HEK293 (cell line): ENCODE measurements around the gene OSCP1.

Experiments used
- BCL11A ChIP-seq: fragments of 450-650 bp; formaldehyde crosslinking; IDR thresholded peaks from 2 replicates; pipeline ENCODE4 v1.5.1; 2016; ENCODE audit warnings: low read depth, missing biosample characterization, missing genetic modification characterization
- YY2 ChIP-seq: fragments of 450-650 bp; formaldehyde crosslinking; IDR thresholded peaks from 2 replicates; pipeline ENCODE4 v1.5.1; 2016; ENCODE audit warnings: missing biosample characterization, missing genetic modification characterization
- ZBTB17 ChIP-seq: fragments of 450-650 bp; formaldehyde crosslinking; IDR thresholded peaks from 2 replicates; pipeline ENCODE4 v1.5.1; 2016; ENCODE audit warnings: missing biosample characterization, missing genetic modification characterization
- ZBTB20 ChIP-seq: fragments of 450-650 bp; formaldehyde crosslinking; IDR thresholded peaks from 2 replicates; pipeline ENCODE4 v1.5.1; 2016; ENCODE audit warnings: missing biosample characterization, missing genetic modification characterization
- ZBTB8A ChIP-seq: fragments of 450-650 bp; formaldehyde crosslinking; IDR thresholded peaks from 2 replicates; pipeline ENCODE4 v1.5.1; 2016; ENCODE audit warnings: missing biosample characterization, missing genetic modification characterization
- ZNF175 ChIP-seq: fragments of 450-650 bp; formaldehyde crosslinking; IDR thresholded peaks from 2 replicates; pipeline ENCODE4 v1.5.1; 2016; ENCODE audit warnings: missing biosample characterization, missing genetic modification characterization
- ZNF416 ChIP-seq: fragments of 450-650 bp; formaldehyde crosslinking; IDR thresholded peaks from 2 replicates; pipeline ENCODE4 v1.5.1; 2016; ENCODE audit warnings: missing biosample characterization, missing genetic modification characterization
- ZNF658 ChIP-seq: fragments of 450-650 bp; formaldehyde crosslinking; IDR thresholded peaks from 2 replicates; pipeline ENCODE4; 2016; ENCODE audit warnings: missing biosample characterization, missing genetic modification characterization
- TF ChIP-seq, protein P1 (sequence below): fragments of 450-650 bp; formaldehyde crosslinking; IDR thresholded peaks from 2 replicates; pipeline ENCODE4 v1.5.1; 2016; ENCODE audit warnings: missing biosample characterization, missing genetic modification characterization
- TF ChIP-seq, protein P2 (sequence below): fragments of 450-650 bp; formaldehyde crosslinking; IDR thresholded peaks from 2 replicates; pipeline ENCODE4 v1.5.1; 2016; ENCODE audit warnings: missing biosample characterization, missing genetic modification characterization
- TF ChIP-seq, protein P3 (sequence below): fragments of 450-650 bp; formaldehyde crosslinking; IDR thresholded peaks from 2 replicates; pipeline ENCODE4 v1.5.1; 2016; ENCODE audit warnings: missing biosample characterization, missing genetic modification characterization

DNA sequence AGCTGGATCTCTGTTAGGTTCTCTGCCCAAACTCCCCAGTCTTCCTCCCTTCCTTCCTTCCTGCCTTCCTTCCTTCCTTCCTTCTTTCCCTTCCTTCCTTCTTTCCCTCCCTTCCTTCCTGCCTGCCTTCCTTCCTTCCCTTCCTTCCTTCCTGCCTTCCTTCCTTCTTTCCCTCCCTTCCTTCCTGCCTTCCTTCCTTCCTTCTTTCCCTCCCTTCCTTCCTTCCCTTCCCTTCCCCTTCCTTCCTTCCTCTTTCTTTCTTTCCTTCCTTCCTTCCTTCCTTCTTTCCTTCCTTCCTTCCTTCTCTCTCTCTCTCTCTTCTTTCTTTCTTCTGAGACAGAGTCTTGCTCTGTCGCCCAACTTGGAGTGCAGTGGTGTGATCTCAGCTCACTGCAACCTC, 43.8 kb downstream of the OSCP1 start:
- TF ChIP-seq, protein P1, sequence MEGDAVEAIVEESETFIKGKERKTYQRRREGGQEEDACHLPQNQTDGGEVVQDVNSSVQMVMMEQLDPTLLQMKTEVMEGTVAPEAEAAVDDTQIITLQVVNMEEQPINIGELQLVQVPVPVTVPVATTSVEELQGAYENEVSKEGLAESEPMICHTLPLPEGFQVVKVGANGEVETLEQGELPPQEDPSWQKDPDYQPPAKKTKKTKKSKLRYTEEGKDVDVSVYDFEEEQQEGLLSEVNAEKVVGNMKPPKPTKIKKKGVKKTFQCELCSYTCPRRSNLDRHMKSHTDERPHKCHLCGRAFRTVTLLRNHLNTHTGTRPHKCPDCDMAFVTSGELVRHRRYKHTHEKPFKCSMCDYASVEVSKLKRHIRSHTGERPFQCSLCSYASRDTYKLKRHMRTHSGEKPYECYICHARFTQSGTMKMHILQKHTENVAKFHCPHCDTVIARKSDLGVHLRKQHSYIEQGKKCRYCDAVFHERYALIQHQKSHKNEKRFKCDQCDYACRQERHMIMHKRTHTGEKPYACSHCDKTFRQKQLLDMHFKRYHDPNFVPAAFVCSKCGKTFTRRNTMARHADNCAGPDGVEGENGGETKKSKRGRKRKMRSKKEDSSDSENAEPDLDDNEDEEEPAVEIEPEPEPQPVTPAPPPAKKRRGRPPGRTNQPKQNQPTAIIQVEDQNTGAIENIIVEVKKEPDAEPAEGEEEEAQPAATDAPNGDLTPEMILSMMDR (tag by site-specific recombination) = no peak
- TF ChIP-seq, protein P2, sequence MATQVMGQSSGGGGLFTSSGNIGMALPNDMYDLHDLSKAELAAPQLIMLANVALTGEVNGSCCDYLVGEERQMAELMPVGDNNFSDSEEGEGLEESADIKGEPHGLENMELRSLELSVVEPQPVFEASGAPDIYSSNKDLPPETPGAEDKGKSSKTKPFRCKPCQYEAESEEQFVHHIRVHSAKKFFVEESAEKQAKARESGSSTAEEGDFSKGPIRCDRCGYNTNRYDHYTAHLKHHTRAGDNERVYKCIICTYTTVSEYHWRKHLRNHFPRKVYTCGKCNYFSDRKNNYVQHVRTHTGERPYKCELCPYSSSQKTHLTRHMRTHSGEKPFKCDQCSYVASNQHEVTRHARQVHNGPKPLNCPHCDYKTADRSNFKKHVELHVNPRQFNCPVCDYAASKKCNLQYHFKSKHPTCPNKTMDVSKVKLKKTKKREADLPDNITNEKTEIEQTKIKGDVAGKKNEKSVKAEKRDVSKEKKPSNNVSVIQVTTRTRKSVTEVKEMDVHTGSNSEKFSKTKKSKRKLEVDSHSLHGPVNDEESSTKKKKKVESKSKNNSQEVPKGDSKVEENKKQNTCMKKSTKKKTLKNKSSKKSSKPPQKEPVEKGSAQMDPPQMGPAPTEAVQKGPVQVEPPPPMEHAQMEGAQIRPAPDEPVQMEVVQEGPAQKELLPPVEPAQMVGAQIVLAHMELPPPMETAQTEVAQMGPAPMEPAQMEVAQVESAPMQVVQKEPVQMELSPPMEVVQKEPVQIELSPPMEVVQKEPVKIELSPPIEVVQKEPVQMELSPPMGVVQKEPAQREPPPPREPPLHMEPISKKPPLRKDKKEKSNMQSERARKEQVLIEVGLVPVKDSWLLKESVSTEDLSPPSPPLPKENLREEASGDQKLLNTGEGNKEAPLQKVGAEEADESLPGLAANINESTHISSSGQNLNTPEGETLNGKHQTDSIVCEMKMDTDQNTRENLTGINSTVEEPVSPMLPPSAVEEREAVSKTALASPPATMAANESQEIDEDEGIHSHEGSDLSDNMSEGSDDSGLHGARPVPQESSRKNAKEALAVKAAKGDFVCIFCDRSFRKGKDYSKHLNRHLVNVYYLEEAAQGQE (tag by site-specific recombination) = no peak
- TF ChIP-seq ZBTB8A (tag by site-specific recombination) (no peak), ZBTB17 (tag by site-specific recombination) (no peak), ZNF175 (tag by site-specific recombination) (no peak), BCL11A (no peak), ZNF658 (tag by site-specific recombination) (no peak), YY2 (tag by site-specific recombination) (no peak), ZNF416 (tag by site-specific recombination) (no peak), ZBTB20 (tag by site-specific recombination) (no peak)
- TF ChIP-seq, protein P3, sequence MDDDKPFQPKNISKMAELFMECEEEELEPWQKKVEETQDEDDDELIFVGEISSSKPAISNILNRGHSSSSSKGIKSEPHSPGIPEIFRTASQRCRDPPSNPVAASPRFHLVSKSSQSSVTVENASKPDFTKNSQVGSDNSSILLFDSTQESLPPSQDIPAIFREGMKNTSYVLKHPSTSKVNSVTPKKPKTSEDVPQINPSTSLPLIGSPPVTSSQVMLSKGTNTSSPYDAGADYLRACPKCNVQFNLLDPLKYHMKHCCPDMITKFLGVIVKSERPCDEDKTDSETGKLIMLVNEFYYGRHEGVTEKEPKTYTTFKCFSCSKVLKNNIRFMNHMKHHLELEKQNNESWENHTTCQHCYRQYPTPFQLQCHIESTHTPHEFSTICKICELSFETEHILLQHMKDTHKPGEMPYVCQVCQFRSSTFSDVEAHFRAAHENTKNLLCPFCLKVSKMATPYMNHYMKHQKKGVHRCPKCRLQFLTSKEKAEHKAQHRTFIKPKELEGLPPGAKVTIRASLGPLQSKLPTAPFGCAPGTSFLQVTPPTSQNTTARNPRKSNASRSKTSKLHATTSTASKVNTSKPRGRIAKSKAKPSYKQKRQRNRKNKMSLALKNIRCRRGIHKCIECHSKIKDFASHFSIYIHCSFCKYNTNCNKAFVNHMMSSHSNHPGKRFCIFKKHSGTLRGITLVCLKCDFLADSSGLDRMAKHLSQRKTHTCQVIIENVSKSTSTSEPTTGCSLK = no peak
